ENCODE results near the gene KDM1A.

- TF ChIP-seq ZBTB33 (CRISPR knock-in tag; IDR thresholded peaks at IDR 0.05) = no peak
- TF ChIP-seq, protein P1, sequence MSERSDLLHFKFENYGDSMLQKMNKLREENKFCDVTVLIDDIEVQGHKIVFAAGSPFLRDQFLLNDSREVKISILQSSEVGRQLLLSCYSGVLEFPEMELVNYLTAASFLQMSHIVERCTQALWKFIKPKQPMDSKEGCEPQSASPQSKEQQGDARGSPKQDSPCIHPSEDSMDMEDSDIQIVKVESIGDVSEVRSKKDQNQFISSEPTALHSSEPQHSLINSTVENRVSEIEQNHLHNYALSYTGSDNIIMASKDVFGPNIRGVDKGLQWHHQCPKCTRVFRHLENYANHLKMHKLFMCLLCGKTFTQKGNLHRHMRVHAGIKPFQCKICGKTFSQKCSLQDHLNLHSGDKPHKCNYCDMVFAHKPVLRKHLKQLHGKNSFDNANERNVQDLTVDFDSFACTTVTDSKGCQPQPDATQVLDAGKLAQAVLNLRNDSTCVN (CRISPR knock-in tag; IDR thresholded peaks at IDR 0.05) = no peak
Observed at GRCh38 chr1:23125489-23125888, 106.2 kb downstream of the KDM1A start.

Measured in K562 (cell line).